ENCODE results near the gene ARRB1.

DNA sequence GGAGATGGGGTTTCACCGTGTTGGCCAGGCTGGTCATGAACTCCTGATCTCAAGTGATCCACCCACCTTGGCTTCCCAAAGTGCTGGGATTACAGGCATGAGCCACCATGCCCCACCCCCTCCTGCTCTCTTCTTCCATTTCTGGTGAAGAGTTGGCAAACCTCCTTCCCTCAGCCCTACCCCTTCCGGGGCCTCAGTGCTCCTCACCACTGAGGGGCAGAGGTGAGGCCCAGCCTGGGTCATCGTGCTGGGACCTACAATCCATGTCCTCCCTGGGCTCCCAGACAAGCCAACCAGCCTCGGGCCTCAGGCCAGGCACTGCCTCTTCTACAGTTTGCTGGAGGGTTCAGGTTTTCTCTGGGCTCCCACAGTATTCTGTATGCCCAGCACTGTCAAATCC is 125.7 kb downstream of the ARRB1 start:
- TF ChIP-seq CTCF (IDR thresholded peaks at IDR 0.05) (no peak), POLR2A (IDR thresholded peaks at IDR 0.05) (no peak), EP300 (IDR thresholded peaks at IDR 0.05) (no peak)
